H1 (cell line): ENCODE measurements around the gene HOMER3. TPM values are rescaled to one million over a fixed set of nuclear protein-coding genes. Genes with fewer than 3 reads are reported as not detected.
"Not testable (repeated sequence)": the region's sequence is repeated elsewhere in the genome, so short reads cannot be mapped to it uniquely, and the experiment has no call there.

Experiments
- CTCF ChIA-PET: fragments of 300-600 bp; sonication (Branson Sonifier 250); formaldehyde crosslinking; loops from one replicate; lab custom pipeline; 2021; ENCODE audit not compliant: partially characterized antibody; lab: Charles Lee
- POLR2A ChIA-PET: fragments of 300-600 bp; sonication (Branson Sonifier 250); formaldehyde crosslinking; loops from one replicate; lab custom pipeline; 2021; ENCODE audit warnings: inconsistent platforms; ENCODE audit not compliant: partially characterized antibody; lab: Charles Lee
- DNase-seq, 2 experiments: peaks; one replicate each; pipeline versions ENCODE4 v3.0.0 to v3.0.0-alpha.2; 2010 to 2022; ENCODE audit warnings: low spot score in 2 of 2, low read depth in 1 of 2, mixed read lengths in 1 of 2
- FAIRE-seq: peaks from 2 replicates; lab custom pipeline; 2011; peaks lifted over from hg19 to GRCh38; lab: Jason Lieb, UNC
- H2AFZ ChIP-seq: 2 replicates; pipeline ENCODE4 v1.8.1; 2012; ENCODE audit warnings: low read length, inconsistent platforms
- H2AK5ac ChIP-seq: 2 replicates; pipeline ENCODE4 v1.6.1; 2013; ENCODE audit warnings: low read depth, low read length
- H2BK120ac ChIP-seq: replicated peaks from 2 replicates; pipeline ENCODE3; 2013; ENCODE audit warnings: low read depth, low read length, inconsistent platforms
- H2BK12ac ChIP-seq: 2 replicates; pipeline ENCODE4 v1.6.1; 2013; ENCODE audit warnings: low read depth, low read length
- H2BK15ac ChIP-seq: 2 replicates; pipeline ENCODE4 v1.6.1; 2013; ENCODE audit warnings: low read length
- H2BK20ac ChIP-seq: 2 replicates; pipeline ENCODE4 v1.6.1; 2013; ENCODE audit warnings: low read length
- H2BK5ac ChIP-seq: 2 replicates; pipeline ENCODE4 v1.6.1; 2013; ENCODE audit warnings: low read depth, low read length
- H3K14ac ChIP-seq: 2 replicates; pipeline ENCODE4 v1.6.1; 2013; ENCODE audit warnings: inconsistent platforms; ENCODE audit not compliant: insufficient read length
- H3K18ac ChIP-seq: 2 replicates; pipeline ENCODE4 v1.6.1; 2013; ENCODE audit warnings: low read length; ENCODE audit errors: extremely low read depth
- H3K23ac ChIP-seq: 2 replicates; pipeline ENCODE4 v1.6.1; 2013; ENCODE audit warnings: inconsistent platforms; ENCODE audit not compliant: insufficient read length
- H3K23me2 ChIP-seq: 2 replicates; pipeline ENCODE4 v1.6.1; 2013; ENCODE audit warnings: low read depth, low read length
- H3K27ac ChIP-seq: 2 replicates; pipeline ENCODE4 v1.6.1; 2011; ENCODE audit warnings: low read depth, low read length, inconsistent platforms
- H3K27me3 ChIP-seq, 4 experiments: replicated peaks in 1 of 4; 1 replicate in 1 of 4; 2 replicates in 3 of 4; pipeline versions ENCODE4 v1.6.1 to v1.8.1; 2011 to 2013; ENCODE audit warnings: low read length in 3 of 4, mild to moderate bottlenecking in 3 of 4, inconsistent platforms in 2 of 4, mixed read lengths in 2 of 4, moderate library complexity in 1 of 4; ENCODE audit not compliant: control insufficient read depth in 3 of 4, insufficient read depth in 3 of 4; ENCODE audit errors: extremely low read depth in 1 of 4
- H3K36me3 ChIP-seq, 4 experiments: 2 replicates each; pipeline versions ENCODE4 v1.6.1 to v1.8.1; 2011 to 2013; ENCODE audit warnings: mild to moderate bottlenecking in 4 of 4, low read length in 3 of 4, moderate library complexity in 2 of 4, control low read depth in 1 of 4, inconsistent platforms in 1 of 4; ENCODE audit not compliant: insufficient read depth in 4 of 4, control insufficient read depth in 2 of 4
- H3K4ac ChIP-seq: replicated peaks from 2 replicates; pipeline ENCODE3; 2013; ENCODE audit warnings: low read length, low read depth, mixed read lengths, inconsistent platforms; ENCODE audit not compliant: insufficient read length
- H3K4me1 ChIP-seq, 4 experiments: replicated peaks in 1 of 4; 1 replicate in 1 of 4; 2 replicates in 3 of 4; pipeline versions ENCODE4 v1.6.1 to v1.8.1; 2011 to 2013; ENCODE audit warnings: low read length in 3 of 4, inconsistent platforms in 2 of 4, mixed read lengths in 1 of 4; ENCODE audit not compliant: insufficient read depth in 4 of 4, control insufficient read depth in 3 of 4
- H3K4me2 ChIP-seq, 2 experiments: 2 replicates each; pipeline versions ENCODE4 v1.6.1 to v1.8.1; 2011 to 2013; ENCODE audit warnings: low read depth in 2 of 2, low read length in 2 of 2, control low read depth in 1 of 2, inconsistent platforms in 1 of 2, mild to moderate bottlenecking in 1 of 2; ENCODE audit not compliant: insufficient read depth in 1 of 2
- H3K4me3 ChIP-seq, 4 experiments: fragments of 200-600, 300-600 bp in 1 of 4; sonication (generic), shearing (Covaris generic), sonication (Bioruptor Twin) in 1 of 4; 2 replicates each; pipeline versions ENCODE4 v1.5.1 to v1.8.1; 2011 to 2016; ENCODE audit warnings: low read length in 4 of 4, low read depth in 3 of 4, control low read depth in 2 of 4, inconsistent platforms in 2 of 4, mild to moderate bottlenecking in 2 of 4, mixed read lengths in 1 of 4, moderate library complexity in 1 of 4; ENCODE audit not compliant: insufficient read depth in 2 of 4; ENCODE audit errors: extremely low read depth in 1 of 4
- H3K56ac ChIP-seq: replicated peaks from 2 replicates; pipeline ENCODE3; 2013; ENCODE audit warnings: low read depth, mild to moderate bottlenecking, mixed read lengths, low read length, inconsistent platforms; ENCODE audit not compliant: insufficient read length
- H3K79me1 ChIP-seq: 2 replicates; pipeline ENCODE4 v1.6.1; 2013; ENCODE audit warnings: low read depth, low read length, control low read depth
- H3K79me2 ChIP-seq, 2 experiments: 2 replicates each; pipeline versions ENCODE4 v1.6.1 to v1.8.1; 2012 to 2013; ENCODE audit warnings: low read length in 2 of 2, mild to moderate bottlenecking in 2 of 2, inconsistent platforms in 1 of 2; ENCODE audit not compliant: insufficient read depth in 2 of 2, control insufficient read depth in 1 of 2
- H3K9ac ChIP-seq, 4 experiments: replicated peaks in 1 of 4; 1 replicate in 1 of 4; 2 replicates in 3 of 4; pipeline versions ENCODE4 v1.6.1 to v1.8.1; 2011 to 2013; ENCODE audit warnings: low read depth in 3 of 4, low read length in 3 of 4, control low read depth in 2 of 4, mild to moderate bottlenecking in 2 of 4, moderate library complexity in 2 of 4, inconsistent platforms in 1 of 4; ENCODE audit errors: extremely low read depth in 1 of 4
- H3K9me3 ChIP-seq, 2 experiments: 2 replicates each; pipeline versions ENCODE4 v1.6.1 to v1.8.1; 2012 to 2013; ENCODE audit warnings: mild to moderate bottlenecking in 2 of 2, moderate library complexity in 2 of 2, control low read depth in 1 of 2, inconsistent platforms in 1 of 2, low read depth in 1 of 2, low read length in 1 of 2, mixed read lengths in 1 of 2; ENCODE audit not compliant: insufficient read depth in 2 of 2
- H4K20me1 ChIP-seq, 2 experiments: replicated peaks in 1 of 2; 2 replicates each; pipeline versions ENCODE3 to v1.8.1; 2011 to 2013; ENCODE audit warnings: inconsistent platforms in 2 of 2, low read length in 2 of 2, mild to moderate bottlenecking in 1 of 2; ENCODE audit not compliant: insufficient read depth in 2 of 2, control insufficient read depth in 1 of 2
- H4K5ac ChIP-seq: 2 replicates; pipeline ENCODE4 v1.6.1; 2013; ENCODE audit warnings: low read length, low read depth, mixed read lengths, inconsistent platforms; ENCODE audit not compliant: insufficient read length
- H4K8ac ChIP-seq: 2 replicates; pipeline ENCODE4 v1.8.0; 2013; ENCODE audit warnings: mild to moderate bottlenecking, moderate library complexity, low read length, inconsistent platforms; ENCODE audit not compliant: insufficient read depth; ENCODE audit errors: extremely low read depth
- H4K91ac ChIP-seq: replicated peaks from 2 replicates; pipeline ENCODE3; 2013; ENCODE audit warnings: low read length, mixed read lengths, inconsistent platforms; ENCODE audit not compliant: insufficient read length
- WGBS, 2 experiments: shearing (Covaris generic) in 1 of 2; methylation state at CpG; one replicate each; pipeline versions ENCODE4 v1.1.6 to v1.1.7; 2013 to 2015; ENCODE audit warnings: low lambda C conversion rate in 2 of 2, mixed read lengths in 2 of 2, inconsistent platforms in 1 of 2, low coverage in 1 of 2, missing lambda C conversion rate in 1 of 2; ENCODE audit not compliant: insufficient replicate concordance in 2 of 2, insufficient coverage in 1 of 2, insufficient read length in 1 of 2; ENCODE audit errors: extremely low coverage in 1 of 2, missing lambda C conversion rate in 1 of 2; 5-methylcytosine and 5-hydroxymethylcytosine counted together
- polyA plus RNA-seq, 7 experiments: library from polyadenylated mRNA; depleted of rRNA in 3 of 7; stranded (reverse) in 5 of 7; unstranded in 2 of 7; fragments of >200 nt in 5 of 7; fragments of 200-250 nt in 2 of 7; gene quantifications; 1 replicate in 5 of 7; 2 replicates in 1 of 7; 4 replicates in 1 of 7; pipeline versions ENCODE4 v1.2.1 to v1.2.3, GENCODE V29; 2011 to 2013; ENCODE audit warnings: missing spikeins in 2 of 7, mixed read lengths in 2 of 7
- total RNA-seq: library from RNA; stranded (reverse); fragmentation: NEBNext Ultra II Directional; extraction: Animal tissue kit (Norgen Biotek cat#: 25700); gene quantifications from 2 replicates; pipeline ENCODE4 v1.2.1, GENCODE V29; 2021

Gene HOMER3
- total and polyA plus RNA-seq, 2 of the 8 experiments (the other 6 are each of a cell fraction or from before 2014, with no cell fraction given): 28.3 to 41.6 TPM

DNA sequence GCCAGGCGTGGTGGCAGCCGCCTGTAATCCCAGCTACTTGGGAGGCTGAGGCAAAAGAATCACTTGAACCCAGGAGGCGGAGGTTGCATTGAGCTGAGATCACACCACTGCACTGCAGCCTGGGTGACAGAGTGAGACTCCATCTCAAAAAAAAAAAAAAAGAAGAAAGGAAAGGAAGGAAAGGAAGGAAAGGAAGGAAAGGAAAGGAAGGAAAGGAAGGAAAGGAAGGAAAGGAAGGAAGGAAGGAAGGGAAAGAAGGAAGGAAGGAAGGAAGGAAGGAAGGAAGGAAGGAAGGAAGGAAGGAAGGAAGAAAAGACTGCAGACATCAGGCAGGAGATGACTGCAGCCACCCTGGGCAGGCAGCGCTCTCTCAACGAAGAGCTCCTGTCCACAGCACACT, 38.5 kb downstream of the HOMER3 start:
- H3K23ac ChIP-seq, H3K14ac ChIP-seq, H3K9me3 ChIP-seq, H3K4ac ChIP-seq, H3K79me2 ChIP-seq, H3K79me1 ChIP-seq, H2AK5ac ChIP-seq, H2BK20ac ChIP-seq, DNase-seq, H3K18ac ChIP-seq, H3K27ac ChIP-seq, H2BK120ac ChIP-seq, H4K91ac ChIP-seq, H2BK15ac ChIP-seq, H3K23me2 ChIP-seq, H2BK12ac ChIP-seq, H3K9ac ChIP-seq, H3K4me3 ChIP-seq, H3K4me2 ChIP-seq, H2AFZ ChIP-seq, H2BK5ac ChIP-seq, H3K4me1 ChIP-seq, H4K8ac ChIP-seq, FAIRE-seq, H3K27me3 ChIP-seq, H3K56ac ChIP-seq, H4K5ac ChIP-seq: not testable (repeated sequence)
- ChIA-PET POLR2A (interaction anchor here (1.3 kb wide), 1 partner anchor 85 kb away, joined by 3 read pairs; no protein-coding TSS in a partner anchor), CTCF (interaction anchor here (0.9 to 7.8 kb wide), 3 partner anchors 9 to 80 kb away, joined by 3 to 34 read pairs (median 3); no protein-coding TSS in a partner anchor)
- Histone ChIP-seq H4K20me1 (peaks cover 1 to 12% of the 10 kb centered on the region in 2 experiments), H3K36me3 (peaks cover 0 to 15% (median 5%) of the 10 kb centered on the region in 4 experiments; a peak in 4 of 8 replicates)
- WGBS, 2 experiments: 97% methylated on average over 4 of the region's 5 CpGs; no CpG with 5 or more reads in 1 of the 2 experiments
